GM23338 (cell line): ENCODE data around the gene ABCA7. TPM values are rescaled to one million over a fixed set of nuclear protein-coding genes. Genes with fewer than 3 reads are reported as not detected.

Experiments
- ATAC-seq: fragments of 200-7000 bp; cut with Tn5 transposase; 3 replicates; pipeline ENCODE4 v1.9.1; 2020
- DNase-seq: peaks from one replicate; pipeline ENCODE4 v3.0.0-alpha.2; 2015; ENCODE audit warnings: low spot score
- H2AFZ ChIP-seq: fragments of 200-600 bp; sonication (generic); 2 replicates; pipeline ENCODE4 v1.8.0; 2016; ENCODE audit warnings: antibody characterized with exemption, mild to moderate bottlenecking, moderate library complexity
- H3F3A ChIP-seq: fragments of 200-600 bp; sonication (generic); replicated peaks from 2 replicates; pipeline ENCODE4 v1.8.0; 2017; ENCODE audit warnings: antibody characterized with exemption, mixed run types, low read depth
- H3K27ac ChIP-seq: fragments of 200-600 bp; sonication (generic); 2 replicates; pipeline ENCODE4 v1.6.1; 2016; ENCODE audit warnings: low read depth
- H3K27me3 ChIP-seq: fragments of 200-600 bp; sonication (generic); 2 replicates; pipeline ENCODE4 v1.8.0; 2016; ENCODE audit warnings: mild to moderate bottlenecking, mixed run types, moderate library complexity; ENCODE audit not compliant: insufficient read depth
- H3K36me3 ChIP-seq: fragments of 200-600 bp; sonication (generic); 2 replicates; pipeline ENCODE4 v1.8.0; 2016; ENCODE audit warnings: mild to moderate bottlenecking; ENCODE audit not compliant: insufficient read depth
- H3K4me1 ChIP-seq: fragments of 200-600 bp; sonication (generic); 2 replicates; pipeline ENCODE4 v1.8.0; 2016; ENCODE audit warnings: mild to moderate bottlenecking, moderate library complexity; ENCODE audit not compliant: insufficient read depth
- H3K4me2 ChIP-seq: fragments of 200-600 bp; sonication (generic); 2 replicates; pipeline ENCODE4 v1.7.1; 2017; ENCODE audit warnings: mixed run types
- H3K4me3 ChIP-seq: fragments of 200-600 bp; sonication (generic); 2 replicates; pipeline ENCODE4 v1.6.1; 2016; ENCODE audit warnings: mixed run types
- H3K79me2 ChIP-seq: fragments of 200-600 bp; sonication (generic); replicated peaks from 2 replicates; pipeline ENCODE4 v1.8.0; 2017; ENCODE audit warnings: mild to moderate bottlenecking; ENCODE audit not compliant: insufficient read depth
- H3K9me2 ChIP-seq: fragments of 200-600 bp; sonication (generic); 2 replicates; pipeline ENCODE4 v1.8.0; 2017; ENCODE audit not compliant: insufficient read depth
- H4K20me1 ChIP-seq: fragments of 200-600 bp; sonication (generic); replicated peaks from 2 replicates; pipeline ENCODE4 v1.8.0; 2017; ENCODE audit warnings: mild to moderate bottlenecking; ENCODE audit not compliant: insufficient read depth
- H3K27ac Mint-ChIP-seq: 2 replicates; pipeline ENCODE4 v1.8.0; 2020; ENCODE audit warnings: inconsistent platforms, mild to moderate bottlenecking, moderate library complexity, mixed read lengths
- H3K27me3 Mint-ChIP-seq: 3 replicates; pipeline ENCODE4 v1.8.0; 2022; ENCODE audit warnings: low read depth, mild to moderate bottlenecking, moderate library complexity, mixed read lengths, inconsistent platforms; ENCODE audit not compliant: insufficient read depth, poor library complexity
- H3K36me3 Mint-ChIP-seq: 3 replicates; pipeline ENCODE4 v1.8.0; 2021; ENCODE audit warnings: low read depth, mild to moderate bottlenecking, inconsistent platforms, moderate library complexity, mixed read lengths
- H3K4me1 Mint-ChIP-seq: 3 replicates; pipeline ENCODE4 v1.8.0; 2020; ENCODE audit warnings: mild to moderate bottlenecking, inconsistent platforms, mixed read lengths
- H3K4me3 Mint-ChIP-seq: 3 replicates; pipeline ENCODE4 v1.8.0; 2021; ENCODE audit warnings: moderate library complexity, mild to moderate bottlenecking, inconsistent platforms, mixed read lengths
- H3K9me3 Mint-ChIP-seq: 3 replicates; pipeline ENCODE4 v1.8.0; 2020; ENCODE audit warnings: moderate library complexity, mild to moderate bottlenecking, inconsistent platforms, mixed read lengths
- POLR2AphosphoS5 ChIP-seq: IDR thresholded peaks from 2 replicates; pipeline ENCODE4 v1.6.1; 2016; ENCODE audit warnings: antibody characterized with exemption, low read depth
- ZNF114 ChIP-seq: fragments of 250-450 bp; sonication (Bioruptor Pico); IDR thresholded peaks from 2 replicates; pipeline ENCODE4 v1.5.0; 2020; ENCODE audit warnings: mild to moderate bottlenecking, moderate library complexity
- ZNF331 ChIP-seq: fragments of 250-450 bp; sonication (Bioruptor Pico); IDR thresholded peaks from 2 replicates; pipeline ENCODE4 v1.5.0; 2020; ENCODE audit warnings: low read depth, mild to moderate bottlenecking, moderate library complexity
- polyA plus RNA-seq: library from polyadenylated mRNA; unstranded; fragments of >200 nt; fragmentation: Nextera tagmentation; extraction: Ambion mirVana; gene quantifications from 2 replicates; pipeline ENCODE4 v1.2.1, GENCODE V29; 2016
- total RNA-seq: library from RNA; depleted of rRNA; stranded (reverse); fragments of >200 nt; shearing (Covaris generic); gene quantifications from 2 replicates; pipeline ENCODE4 v1.2.3, GENCODE V29; 2014
- TF ChIP-seq, protein P1 (sequence below): IDR thresholded peaks from 2 replicates; pipeline ENCODE4 v1.6.1; 2016; ENCODE audit warnings: antibody characterized with exemption
- TF ChIP-seq, protein P2 (sequence below), 2 experiments: fragments of 200-600 bp in 1 of 2; sonication (generic) in 1 of 2; conservative IDR thresholded peaks; 2 replicates each; pipeline versions ENCODE4 v1.5.1 to v1.6.1; 2016 to 2017; ENCODE audit warnings: antibody characterized with exemption in 2 of 2, low read depth in 2 of 2, mild to moderate bottlenecking in 2 of 2, moderate library complexity in 1 of 2
- TF ChIP-seq, protein P3 (sequence below): IDR thresholded peaks from one replicate; pipeline ENCODE4 v1.6.1; 2018; ENCODE audit warnings: antibody characterized with exemption; ENCODE audit not compliant: unreplicated experiment

The ABCA7 gene
- total and polyA plus RNA-seq, 2 experiments from 2014 or later = 22.2 to 27.4 TPM

DNA sequence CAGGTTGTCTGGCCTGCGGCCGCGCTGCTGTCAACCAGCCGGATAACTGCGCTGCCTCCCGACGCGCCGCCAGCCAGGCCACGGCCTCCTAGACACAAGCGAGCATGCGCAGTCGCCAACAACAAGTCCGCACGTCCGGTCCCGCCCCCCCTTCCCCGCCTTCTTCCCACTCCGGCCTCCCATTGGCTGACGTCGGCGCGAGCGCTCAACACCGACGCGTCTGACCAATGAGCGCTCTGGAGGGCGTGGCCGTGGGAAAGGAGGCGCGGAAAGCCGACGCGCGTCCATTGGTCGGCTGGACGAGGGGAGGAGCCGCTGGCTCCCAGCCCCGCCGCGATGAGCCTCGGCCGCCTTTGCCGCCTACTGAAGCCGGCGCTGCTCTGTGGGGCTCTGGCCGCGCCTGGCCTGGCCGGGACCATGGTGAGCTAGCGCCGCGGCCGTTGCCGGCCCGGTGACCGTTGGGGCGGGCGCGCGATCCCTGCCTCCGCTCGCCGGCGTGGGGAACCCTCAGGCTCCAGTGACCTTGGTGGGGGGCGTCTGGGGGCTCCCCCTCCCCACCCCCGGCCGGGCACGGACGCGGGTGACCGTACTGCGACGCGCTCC lies 63.9 kb downstream of the ABCA7 start, which contains the start of gene GPX4:
TSS of gene GPX4 (plus strand) at position 287 of the 603 bp plus-strand sequence. CDS start at position 337, 50 bp downstream.
- Histone ChIP-seq H3F3A (peaks cover 26% of the 10 kb centered on the region), H3K27me3 (no peaks in the 10 kb centered on the region), H4K20me1 (no peaks in the 10 kb centered on the region; the same call in 1 of the 2 replicates), H3K27ac (peak within 1 kb of the TSS; percentile 92), H3K9me2 (no peaks in the 10 kb centered on the region), H2AFZ (no peak within 1 kb of the TSS), H3K36me3 (0 out of 2 replicates have a peak, but pooled peaks cover 3% of the 10 kb centered on the region), H3K4me2 (peak within 1 kb of the TSS; percentile 88), H3K4me3 (peak within 1 kb of the TSS; percentile 88), H3K4me1 (peaks cover 11% of the 10 kb centered on the region), H3K79me2 (no peaks in the 10 kb centered on the region)
- ATAC-seq (peak; percentile 86), DNase-seq (peak; percentile 100)
- H3K9me3 Mint-ChIP-seq = no peaks in the 10 kb centered on the region
- TF ChIP-seq ZNF331 (CRISPR knock-in tag) = no peak
- TF ChIP-seq, protein P1, sequence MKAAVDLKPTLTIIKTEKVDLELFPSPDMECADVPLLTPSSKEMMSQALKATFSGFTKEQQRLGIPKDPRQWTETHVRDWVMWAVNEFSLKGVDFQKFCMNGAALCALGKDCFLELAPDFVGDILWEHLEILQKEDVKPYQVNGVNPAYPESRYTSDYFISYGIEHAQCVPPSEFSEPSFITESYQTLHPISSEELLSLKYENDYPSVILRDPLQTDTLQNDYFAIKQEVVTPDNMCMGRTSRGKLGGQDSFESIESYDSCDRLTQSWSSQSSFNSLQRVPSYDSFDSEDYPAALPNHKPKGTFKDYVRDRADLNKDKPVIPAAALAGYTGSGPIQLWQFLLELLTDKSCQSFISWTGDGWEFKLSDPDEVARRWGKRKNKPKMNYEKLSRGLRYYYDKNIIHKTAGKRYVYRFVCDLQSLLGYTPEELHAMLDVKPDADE = peak; percentile 56; the same call in 1 of the 2 replicates
- TF ChIP-seq ZNF114 = no peak
- TF ChIP-seq, protein P2, sequence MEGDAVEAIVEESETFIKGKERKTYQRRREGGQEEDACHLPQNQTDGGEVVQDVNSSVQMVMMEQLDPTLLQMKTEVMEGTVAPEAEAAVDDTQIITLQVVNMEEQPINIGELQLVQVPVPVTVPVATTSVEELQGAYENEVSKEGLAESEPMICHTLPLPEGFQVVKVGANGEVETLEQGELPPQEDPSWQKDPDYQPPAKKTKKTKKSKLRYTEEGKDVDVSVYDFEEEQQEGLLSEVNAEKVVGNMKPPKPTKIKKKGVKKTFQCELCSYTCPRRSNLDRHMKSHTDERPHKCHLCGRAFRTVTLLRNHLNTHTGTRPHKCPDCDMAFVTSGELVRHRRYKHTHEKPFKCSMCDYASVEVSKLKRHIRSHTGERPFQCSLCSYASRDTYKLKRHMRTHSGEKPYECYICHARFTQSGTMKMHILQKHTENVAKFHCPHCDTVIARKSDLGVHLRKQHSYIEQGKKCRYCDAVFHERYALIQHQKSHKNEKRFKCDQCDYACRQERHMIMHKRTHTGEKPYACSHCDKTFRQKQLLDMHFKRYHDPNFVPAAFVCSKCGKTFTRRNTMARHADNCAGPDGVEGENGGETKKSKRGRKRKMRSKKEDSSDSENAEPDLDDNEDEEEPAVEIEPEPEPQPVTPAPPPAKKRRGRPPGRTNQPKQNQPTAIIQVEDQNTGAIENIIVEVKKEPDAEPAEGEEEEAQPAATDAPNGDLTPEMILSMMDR (conservative IDR thresholded peaks at IDR 0.05; ENCODE audit: low read depth in 2 of 2) = no peak
- TF ChIP-seq, protein P3, sequence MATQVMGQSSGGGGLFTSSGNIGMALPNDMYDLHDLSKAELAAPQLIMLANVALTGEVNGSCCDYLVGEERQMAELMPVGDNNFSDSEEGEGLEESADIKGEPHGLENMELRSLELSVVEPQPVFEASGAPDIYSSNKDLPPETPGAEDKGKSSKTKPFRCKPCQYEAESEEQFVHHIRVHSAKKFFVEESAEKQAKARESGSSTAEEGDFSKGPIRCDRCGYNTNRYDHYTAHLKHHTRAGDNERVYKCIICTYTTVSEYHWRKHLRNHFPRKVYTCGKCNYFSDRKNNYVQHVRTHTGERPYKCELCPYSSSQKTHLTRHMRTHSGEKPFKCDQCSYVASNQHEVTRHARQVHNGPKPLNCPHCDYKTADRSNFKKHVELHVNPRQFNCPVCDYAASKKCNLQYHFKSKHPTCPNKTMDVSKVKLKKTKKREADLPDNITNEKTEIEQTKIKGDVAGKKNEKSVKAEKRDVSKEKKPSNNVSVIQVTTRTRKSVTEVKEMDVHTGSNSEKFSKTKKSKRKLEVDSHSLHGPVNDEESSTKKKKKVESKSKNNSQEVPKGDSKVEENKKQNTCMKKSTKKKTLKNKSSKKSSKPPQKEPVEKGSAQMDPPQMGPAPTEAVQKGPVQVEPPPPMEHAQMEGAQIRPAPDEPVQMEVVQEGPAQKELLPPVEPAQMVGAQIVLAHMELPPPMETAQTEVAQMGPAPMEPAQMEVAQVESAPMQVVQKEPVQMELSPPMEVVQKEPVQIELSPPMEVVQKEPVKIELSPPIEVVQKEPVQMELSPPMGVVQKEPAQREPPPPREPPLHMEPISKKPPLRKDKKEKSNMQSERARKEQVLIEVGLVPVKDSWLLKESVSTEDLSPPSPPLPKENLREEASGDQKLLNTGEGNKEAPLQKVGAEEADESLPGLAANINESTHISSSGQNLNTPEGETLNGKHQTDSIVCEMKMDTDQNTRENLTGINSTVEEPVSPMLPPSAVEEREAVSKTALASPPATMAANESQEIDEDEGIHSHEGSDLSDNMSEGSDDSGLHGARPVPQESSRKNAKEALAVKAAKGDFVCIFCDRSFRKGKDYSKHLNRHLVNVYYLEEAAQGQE = peak; percentile 31
- peak; percentile 97 for TF ChIP-seq POLR2AphosphoS5
- H3K27me3 Mint-ChIP-seq = peaks cover 23% of the 10 kb centered on the region
- H3K36me3 Mint-ChIP-seq = peaks cover 12% of the 10 kb centered on the region
- peak within 1 kb of the TSS; percentile 74 for H3K4me3 Mint-ChIP-seq
- peaks cover 18% of the 10 kb centered on the region; the same call in 2 of the 3 replicates for H3K4me1 Mint-ChIP-seq
- peak within 1 kb of the TSS; percentile 62; the same call in 1 of the 2 replicates for H3K27ac Mint-ChIP-seq
